GM13977 (cell line): ENCODE data around the gene IGSF3.

Experiments
- DNase-seq: peaks from one replicate; pipeline ENCODE4 v3.0.0; 2012; ENCODE audit warnings: low spot score
- in situ Hi-C: fragments of 300-500 bp; cut with MboI; formaldehyde crosslinking; loops from one replicate; pipeline ENCODE4 v1.12.0; 2022; ENCODE audit warnings: low sequenced_read_pairs, low pct_unique_long_range_greater_than_20kb, mixed read lengths, inconsistent platforms; ENCODE audit not compliant: unreplicated experiment
- TF ChIP-seq, protein P1 (sequence below): IDR thresholded peaks from 2 replicates; pipeline ENCODE4 v1.5.1; 2012; ENCODE audit warnings: mild to moderate bottlenecking, control low read depth; ENCODE audit not compliant: insufficient read depth; ENCODE audit errors: extremely low read depth, missing control alignments

Gene IGSF3

DNA sequence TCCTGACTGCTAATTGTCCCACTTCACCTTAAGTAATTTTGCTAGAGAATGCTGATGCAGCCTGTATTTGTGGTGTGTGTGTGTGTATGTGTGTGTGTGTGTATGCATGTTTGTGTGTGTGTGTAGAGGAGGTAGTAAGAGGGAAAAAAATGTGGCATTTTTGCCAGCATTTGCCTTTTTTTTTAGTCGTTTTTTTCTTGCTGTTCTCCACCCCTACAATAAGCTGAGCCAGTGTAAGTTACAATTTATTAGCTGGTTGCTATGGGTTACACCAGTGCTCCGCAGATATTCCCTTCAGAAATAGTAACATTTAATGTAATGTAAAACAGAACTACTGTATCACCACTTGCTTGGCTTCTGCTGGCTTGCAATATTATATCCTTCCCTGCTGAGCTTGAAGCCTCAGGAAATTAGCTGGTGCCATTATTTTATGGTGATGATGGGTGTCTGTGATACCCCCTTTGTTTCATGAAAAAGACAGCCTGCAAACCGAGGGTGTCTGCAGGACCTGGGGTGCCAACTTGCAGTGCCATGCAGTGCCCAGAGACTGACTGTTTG lies 23.4 kb upstream of the IGSF3 start:
- TF ChIP-seq, protein P1, sequence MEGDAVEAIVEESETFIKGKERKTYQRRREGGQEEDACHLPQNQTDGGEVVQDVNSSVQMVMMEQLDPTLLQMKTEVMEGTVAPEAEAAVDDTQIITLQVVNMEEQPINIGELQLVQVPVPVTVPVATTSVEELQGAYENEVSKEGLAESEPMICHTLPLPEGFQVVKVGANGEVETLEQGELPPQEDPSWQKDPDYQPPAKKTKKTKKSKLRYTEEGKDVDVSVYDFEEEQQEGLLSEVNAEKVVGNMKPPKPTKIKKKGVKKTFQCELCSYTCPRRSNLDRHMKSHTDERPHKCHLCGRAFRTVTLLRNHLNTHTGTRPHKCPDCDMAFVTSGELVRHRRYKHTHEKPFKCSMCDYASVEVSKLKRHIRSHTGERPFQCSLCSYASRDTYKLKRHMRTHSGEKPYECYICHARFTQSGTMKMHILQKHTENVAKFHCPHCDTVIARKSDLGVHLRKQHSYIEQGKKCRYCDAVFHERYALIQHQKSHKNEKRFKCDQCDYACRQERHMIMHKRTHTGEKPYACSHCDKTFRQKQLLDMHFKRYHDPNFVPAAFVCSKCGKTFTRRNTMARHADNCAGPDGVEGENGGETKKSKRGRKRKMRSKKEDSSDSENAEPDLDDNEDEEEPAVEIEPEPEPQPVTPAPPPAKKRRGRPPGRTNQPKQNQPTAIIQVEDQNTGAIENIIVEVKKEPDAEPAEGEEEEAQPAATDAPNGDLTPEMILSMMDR: no peak
- in situ Hi-C loops: no loop called here
- no peak for DNase-seq

DNA sequence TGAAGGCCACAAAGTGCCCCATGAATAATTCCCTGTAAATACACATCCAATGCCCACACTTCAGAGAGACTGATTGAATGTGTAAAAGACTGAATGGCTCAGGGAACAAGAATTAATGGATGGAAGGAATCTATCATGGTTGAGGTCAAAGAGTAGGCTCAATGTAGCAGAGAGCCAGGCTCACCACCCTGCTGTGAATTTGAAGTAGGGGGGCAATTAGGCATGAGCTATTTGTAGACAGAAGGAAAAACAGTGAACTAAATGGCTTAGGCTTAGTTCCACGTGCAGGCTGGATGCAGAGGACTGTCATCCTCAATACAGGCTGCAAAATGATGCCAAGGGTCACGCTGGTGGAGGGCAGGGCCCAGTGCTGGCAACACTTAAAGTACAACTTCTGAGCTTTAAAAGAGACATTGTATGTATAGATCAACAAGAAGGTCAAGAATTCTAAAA lies 22.9 kb upstream of the IGSF3 start:
- TF ChIP-seq, protein P1: no peak
- no peak for DNase-seq
- in situ Hi-C loops: no loop called here

DNA sequence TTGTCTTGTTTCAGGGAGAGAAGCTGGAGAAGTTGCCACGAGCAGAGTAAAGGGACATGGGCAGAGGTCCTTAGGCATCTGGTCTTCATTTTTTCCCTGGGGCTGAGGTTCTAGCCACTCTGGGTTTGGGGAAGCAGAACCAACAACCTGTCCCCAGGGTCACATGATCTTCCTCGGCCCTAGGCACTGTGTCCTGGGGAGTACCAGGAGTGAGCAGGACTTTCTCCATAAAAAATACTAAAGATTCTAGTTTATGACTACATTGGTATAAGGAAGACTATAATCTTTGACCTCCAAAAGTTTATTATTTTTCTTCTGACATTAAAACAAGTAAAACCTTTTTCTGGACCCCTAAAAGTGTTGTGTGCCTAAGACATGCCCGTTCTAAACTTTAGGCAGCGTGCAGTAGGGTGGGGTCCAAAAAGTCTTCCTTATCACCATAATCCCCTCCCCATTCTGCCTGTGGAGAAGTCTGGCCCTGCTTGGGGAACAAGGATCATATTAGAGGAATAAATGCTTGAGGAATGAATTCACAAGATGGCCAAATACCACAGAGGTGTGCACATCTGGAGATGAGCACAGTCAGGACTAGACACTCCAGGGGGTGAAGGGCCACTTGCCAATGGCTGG lies 19.3 kb upstream of the IGSF3 start:
- TF ChIP-seq, protein P1: no peak
- in situ Hi-C loops: no loop called here
- DNase-seq: no peak

DNA sequence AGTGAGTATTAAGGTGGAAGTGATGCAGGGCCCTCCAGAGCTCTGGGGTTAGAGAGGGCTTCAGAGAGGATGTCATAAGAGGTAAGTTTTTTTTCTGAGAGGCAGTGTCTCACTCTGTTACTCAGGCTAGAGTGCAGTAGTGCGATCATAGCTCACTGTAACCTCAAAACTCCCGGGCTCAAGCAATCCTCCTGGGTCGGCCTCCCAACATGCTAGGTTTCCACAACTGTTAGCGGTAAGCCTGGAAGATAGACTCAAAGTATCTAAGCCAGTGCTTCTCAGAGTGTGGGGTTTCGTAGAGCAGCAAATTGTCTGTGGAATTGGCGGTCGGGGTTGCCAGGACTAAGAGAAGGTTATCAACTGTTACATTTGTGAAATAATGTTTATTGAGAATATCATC lies 18.6 kb upstream of the IGSF3 start:
- no peak for DNase-seq
- TF ChIP-seq, protein P1: no peak
- in situ Hi-C loops: no loop called here

DNA sequence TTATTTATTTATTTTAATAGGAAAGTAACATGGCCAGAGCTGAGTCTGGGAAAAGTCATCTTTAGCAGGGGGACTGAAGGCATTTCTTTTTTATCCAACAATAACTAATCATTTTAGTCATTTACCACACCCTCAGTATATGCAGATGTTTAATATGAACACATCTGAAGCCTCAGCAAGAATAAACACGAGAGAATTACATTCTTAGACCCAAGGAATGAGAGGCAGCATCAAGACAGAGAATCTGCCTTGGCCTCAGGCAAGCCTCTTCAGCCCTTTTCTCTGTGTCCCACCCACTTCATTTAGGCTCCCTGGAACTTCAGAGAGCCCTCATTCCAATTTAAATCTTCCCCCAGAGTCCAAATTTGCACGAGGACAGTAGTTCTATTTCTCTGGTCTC lies 17.0 kb upstream of the IGSF3 start:
- DNase-seq: no peak
- TF ChIP-seq, protein P1: no peak
- in situ Hi-C loops: no loop called here

DNA sequence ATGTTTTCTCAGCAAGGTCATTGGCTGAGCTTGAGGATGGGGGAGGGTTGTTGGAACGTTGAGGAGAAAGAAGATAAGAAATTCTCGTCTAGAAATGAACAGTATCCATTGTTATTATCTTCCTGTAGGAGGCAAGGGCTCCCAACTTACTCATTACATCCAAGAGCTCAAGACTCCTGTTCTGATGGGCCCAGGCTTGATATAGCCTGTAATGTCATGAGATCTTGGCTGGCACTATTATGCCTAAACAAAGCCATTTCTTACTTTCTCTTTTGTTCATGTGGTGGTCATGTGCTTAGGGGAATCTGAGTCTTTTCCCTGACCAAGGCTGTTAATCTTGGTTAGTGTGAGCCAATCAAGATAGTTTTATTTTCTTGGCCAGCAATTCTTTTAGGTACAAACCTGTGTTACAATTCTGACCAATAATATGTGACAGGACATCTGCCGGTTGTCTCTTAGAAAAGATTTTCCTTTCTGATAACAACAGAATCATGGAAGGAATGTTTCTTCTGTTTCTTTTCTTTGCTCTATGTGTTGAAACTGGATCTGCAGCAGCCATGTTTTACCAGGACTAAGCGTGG lies 15.2 kb upstream of the IGSF3 start:
- in situ Hi-C loops: no loop called here
- DNase-seq: no peak
- TF ChIP-seq, protein P1: no peak
